ENCODE measurements around the gene ABCG1.

DNA sequence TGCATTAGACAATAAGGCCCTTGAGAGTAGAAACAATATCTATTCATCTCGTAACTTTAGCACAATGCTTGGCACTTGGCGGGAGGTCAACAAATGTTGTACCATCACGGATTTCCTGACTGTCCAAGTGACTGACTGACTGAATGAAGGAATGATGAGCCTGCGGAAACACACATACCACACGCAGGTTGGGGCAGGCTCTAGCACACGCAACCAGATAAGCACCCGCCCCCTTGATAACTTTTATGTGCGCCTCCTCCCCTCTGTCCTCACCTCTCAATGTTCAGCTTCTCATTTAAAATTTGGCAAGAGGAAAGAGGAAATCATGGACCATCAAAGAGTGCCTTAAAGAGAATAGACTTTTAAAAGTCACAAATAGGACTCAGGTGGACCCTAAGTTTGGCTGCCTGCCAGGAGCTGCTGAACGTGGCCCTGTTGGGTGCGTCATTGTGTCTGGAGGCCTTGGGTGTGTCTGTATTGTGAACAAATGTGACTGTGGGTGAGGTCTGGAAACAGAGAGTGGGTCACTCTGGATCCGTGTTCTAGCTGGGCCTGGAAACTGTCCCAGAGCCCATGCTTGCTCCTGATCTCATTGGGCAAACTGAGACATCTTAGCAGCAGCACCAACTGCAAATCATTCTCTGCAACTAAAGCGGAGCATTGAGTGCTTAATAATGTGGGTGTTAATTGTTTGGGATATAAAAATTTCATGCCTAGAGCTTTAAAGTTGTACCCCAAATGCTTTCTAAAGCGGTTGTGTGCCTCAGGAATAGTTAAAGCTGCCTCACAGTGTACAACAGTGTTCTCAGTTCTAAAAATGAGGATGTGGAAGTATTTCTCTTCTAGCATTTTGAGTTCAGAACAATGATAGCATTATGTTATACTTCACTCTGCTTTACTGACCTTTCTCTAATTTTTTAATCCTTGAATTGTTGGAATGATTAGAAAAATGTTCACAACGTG is 47.6 kb upstream of the ABCG1 start:
- TF ChIP-seq CTCF (IDR thresholded peaks at IDR 0.05) (no peak), POLR2AphosphoS5 (IDR thresholded peaks at IDR 0.05) (no peak)
